Measurements from ENCODE around the gene TSPOAP1. TPM values are rescaled to one million over a fixed set of nuclear protein-coding genes. Genes with fewer than 3 reads are reported as not detected.

Gene TSPOAP1
- total RNA-seq, 8 experiments from 2014 or later: 0.76 to 23.0 (median 13.2) TPM

DNA sequence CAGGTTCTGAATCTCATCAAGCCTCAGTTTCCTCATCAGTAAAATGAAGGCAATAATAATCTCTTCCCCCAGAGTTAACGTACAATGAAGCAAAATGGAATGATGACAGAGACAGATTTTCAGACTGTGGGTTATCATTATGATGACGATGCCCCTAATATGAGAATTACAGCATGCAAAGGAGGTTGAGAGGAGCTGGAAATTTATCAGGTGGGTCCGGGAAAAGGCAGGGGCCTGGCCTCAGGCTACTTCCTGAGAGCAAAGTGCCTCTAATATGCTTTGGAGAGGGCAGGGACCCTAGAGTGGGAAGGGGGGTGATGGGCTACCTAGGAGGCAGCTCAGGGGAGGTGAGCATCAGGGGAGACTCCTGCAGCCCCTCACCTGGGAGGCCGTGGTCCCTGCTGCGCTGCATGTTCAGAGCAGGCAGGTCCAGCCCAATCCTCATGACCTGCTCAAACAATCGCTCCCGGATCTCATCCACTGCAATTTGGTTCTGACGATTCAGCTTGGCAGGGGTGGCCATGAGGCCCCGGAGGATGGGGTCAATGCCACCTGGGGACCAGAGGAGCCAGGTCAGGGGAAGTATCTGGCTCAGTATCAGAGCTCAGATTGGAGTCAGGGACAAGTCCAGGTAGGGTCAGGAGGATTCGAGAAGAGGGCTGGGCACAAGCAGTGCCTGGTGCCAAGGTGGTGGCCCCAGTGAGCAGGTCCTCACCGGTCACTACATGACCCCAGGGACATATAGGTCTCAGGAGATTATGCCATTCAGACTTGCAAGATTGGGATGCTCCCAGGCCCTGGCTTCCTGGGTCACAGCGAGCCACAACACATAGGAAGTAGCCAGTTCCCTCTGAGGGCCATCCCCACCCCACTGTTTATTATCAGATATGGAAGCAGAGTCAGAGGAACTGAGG, 56.0 kb downstream of the TSPOAP1 start:
- 24 to 80% (median 65%) methylated on average over 1 to 6 of the region's 12 CpGs; no CpG with 5 or more reads in 4 of the 10 experiments for WGBS, 10 experiments
- Histone ChIP-seq H3K27ac (no peak overlapping the region), H3K4me3 (no peak overlapping the region), H3K4me1 (replicated peaks in 1 of 2) (no peaks in the 10 kb centered on the region)
- in situ Hi-C loops (cut with MboI; ENCODE audit: low pct_unique_long_range_greater_than_20kb in 2 of 9, low sequenced_read_pairs in 9 of 9, unreplicated experiment in 9 of 9): no loop called here
- ATAC-seq (replicated peaks in 6 of 8): no peak

DNA sequence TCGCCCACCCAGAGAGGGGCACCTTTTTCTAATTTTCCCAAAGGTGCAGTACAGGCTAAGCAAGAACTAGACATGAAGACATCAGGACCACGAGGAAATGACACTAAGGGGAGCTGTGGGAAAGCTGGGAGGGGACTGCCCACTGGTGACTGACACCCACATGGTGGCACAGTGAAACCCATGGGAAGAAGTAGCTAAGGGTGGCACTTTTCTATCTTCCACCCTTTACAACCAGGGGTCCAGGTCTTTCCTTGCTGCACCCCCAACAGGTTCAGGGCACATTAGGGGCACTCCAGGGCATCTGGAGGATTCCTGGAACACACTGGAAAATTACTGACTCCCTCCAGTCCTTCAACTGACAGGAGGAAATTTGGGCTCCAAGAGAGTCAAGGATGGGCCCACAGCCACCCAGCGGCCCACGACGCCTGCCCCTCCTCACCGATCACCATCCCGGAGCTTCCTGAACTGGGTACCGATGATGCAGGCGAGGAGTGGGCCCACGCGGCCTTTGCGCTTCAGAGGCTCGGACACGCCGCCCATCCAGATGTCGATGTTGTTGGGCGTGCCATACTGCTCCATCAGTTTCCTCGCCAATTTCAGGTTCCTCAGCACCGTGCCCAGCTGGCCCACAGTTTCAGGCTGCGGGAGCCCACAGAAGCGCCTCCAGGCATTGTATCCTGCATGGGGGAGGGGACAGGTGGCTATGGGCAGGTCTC, 57.2 kb downstream of the TSPOAP1 start:
- no peak overlapping the region for H3K4me3 ChIP-seq
- whole genome bisulfite sequencing, 10 experiments: 40 to 96% (median 76%) methylated on average over 1 to 13 of the region's 21 CpGs; no CpG with 5 or more reads in 4 of the 10 experiments
- in situ Hi-C loops (cut with MboI; ENCODE audit: low pct_unique_long_range_greater_than_20kb in 2 of 9, low sequenced_read_pairs in 9 of 9, unreplicated experiment in 9 of 9): no loop called here
- H3K4me1 ChIP-seq (replicated peaks in 1 of 2): no peaks in the 10 kb centered on the region
- no peak for ATAC-seq (replicated peaks in 6 of 8)
- H3K27ac ChIP-seq: no peak overlapping the region

DNA sequence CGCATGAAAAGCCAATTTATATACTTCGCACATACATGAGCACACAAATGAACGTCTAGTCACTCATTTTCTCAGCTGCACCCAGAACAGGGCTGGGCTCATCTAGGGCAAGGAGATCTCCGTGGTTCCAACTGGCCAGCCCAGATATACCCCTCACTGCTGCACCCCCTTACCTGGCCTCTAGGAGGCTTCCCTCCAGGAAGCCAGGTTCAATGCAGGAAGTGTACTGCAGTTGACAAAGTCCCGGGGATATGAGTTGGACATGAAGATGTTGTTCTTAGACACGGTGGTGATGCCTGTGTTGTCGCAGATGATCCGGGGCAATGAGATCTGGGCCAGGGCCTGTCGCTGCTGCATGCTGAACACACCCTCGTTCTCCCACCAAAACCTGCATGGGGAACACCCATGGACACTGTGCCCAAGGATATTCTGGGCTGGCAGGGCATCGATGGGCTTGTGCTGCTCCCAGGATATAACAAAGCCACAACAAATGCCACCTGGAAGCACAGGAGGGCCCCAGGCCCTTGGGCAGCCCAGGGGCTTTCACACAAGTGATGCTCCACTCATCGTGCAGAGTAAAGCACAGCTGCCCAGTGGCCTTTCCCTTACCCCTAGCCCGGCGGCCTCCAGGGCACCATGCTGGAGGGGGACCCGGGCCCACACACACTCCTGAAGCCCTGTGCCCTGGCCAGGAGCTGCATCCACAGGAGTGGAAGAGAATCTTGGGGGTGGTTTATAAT, 57.9 kb downstream of the TSPOAP1 start:
- 10 to 100% (median 61%) methylated on average over 2 to 8 of the region's 15 CpGs; no CpG with 5 or more reads in 4 of the 10 experiments for WGBS, 10 experiments
- no peak overlapping the region for H3K27ac ChIP-seq
- H3K4me1 ChIP-seq (replicated peaks in 1 of 2): no peaks in the 10 kb centered on the region
- H3K4me3 ChIP-seq: no peak overlapping the region
- in situ Hi-C loops (cut with MboI; ENCODE audit: low pct_unique_long_range_greater_than_20kb in 2 of 9, low sequenced_read_pairs in 9 of 9, unreplicated experiment in 9 of 9): no loop called here
- no peak for ATAC-seq (replicated peaks in 6 of 8)

DNA sequence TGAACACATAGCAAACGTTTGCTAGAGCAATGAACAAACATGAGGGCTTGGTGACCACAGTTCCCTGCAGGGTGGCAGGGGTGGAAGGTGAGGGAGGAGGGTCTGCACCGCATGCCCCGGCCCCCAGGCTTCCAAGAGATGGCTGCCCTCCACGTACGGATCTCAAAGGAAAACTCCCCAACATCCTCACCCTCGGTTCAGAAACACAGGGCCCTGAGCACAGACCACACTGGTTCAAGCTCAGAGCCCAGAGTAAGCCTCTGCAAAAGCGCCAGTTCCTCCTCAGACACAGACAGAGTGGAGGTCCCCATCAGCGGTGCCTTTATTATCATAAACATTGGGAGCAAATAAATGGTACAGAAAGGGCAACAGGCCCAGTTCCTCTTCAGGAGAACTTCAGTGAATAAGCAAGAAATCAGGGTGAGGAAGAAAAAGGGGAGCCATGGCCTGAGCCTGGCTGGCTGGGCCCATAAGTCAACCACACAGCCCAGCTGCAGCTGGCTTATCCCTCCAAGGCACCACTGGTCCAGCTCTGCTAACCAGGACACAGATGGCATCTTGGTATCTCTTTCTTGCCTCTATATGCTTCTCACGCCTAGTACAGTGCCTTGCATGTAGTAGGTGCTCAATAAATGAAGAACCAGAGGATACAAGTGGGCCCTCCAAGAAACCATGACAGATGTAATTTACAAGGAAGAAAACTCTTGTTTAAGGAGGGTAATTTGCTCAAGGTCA, 58.9 kb downstream of the TSPOAP1 start:
- in situ Hi-C loops (cut with MboI; ENCODE audit: low pct_unique_long_range_greater_than_20kb in 2 of 9, low sequenced_read_pairs in 9 of 9, unreplicated experiment in 9 of 9): no loop called here
- 10 to 87% (median 66%) methylated on average over 1 to 8 of the region's 9 CpGs; no CpG with 5 or more reads in 3 of the 10 experiments for WGBS, 10 experiments
- no peaks in the 10 kb centered on the region for H3K4me1 ChIP-seq (replicated peaks in 1 of 2)
- no peak overlapping the region for H3K27ac ChIP-seq
- no peak overlapping the region for H3K4me3 ChIP-seq
- ATAC-seq (replicated peaks in 6 of 8): no peak

- in situ Hi-C loops (cut with MboI; ENCODE audit: low pct_unique_long_range_greater_than_20kb in 2 of 9, low sequenced_read_pairs in 9 of 9, unreplicated experiment in 9 of 9): no loop called here
- WGBS, 10 experiments: 0 to 80% (median 59%) methylated on average over 1 to 3 of the region's 6 CpGs; no CpG with 5 or more reads in 7 of the 10 experiments
- H3K27ac ChIP-seq: no peak overlapping the region
- H3K4me1 ChIP-seq (replicated peaks in 1 of 2): no peaks in the 10 kb centered on the region
- H3K4me3 ChIP-seq: no peak overlapping the region
- ATAC-seq (replicated peaks in 6 of 8): no peak
Measured at GRCh38 chr17:58268774-58269556, 59.6 kb downstream of the TSPOAP1 start.

DNA sequence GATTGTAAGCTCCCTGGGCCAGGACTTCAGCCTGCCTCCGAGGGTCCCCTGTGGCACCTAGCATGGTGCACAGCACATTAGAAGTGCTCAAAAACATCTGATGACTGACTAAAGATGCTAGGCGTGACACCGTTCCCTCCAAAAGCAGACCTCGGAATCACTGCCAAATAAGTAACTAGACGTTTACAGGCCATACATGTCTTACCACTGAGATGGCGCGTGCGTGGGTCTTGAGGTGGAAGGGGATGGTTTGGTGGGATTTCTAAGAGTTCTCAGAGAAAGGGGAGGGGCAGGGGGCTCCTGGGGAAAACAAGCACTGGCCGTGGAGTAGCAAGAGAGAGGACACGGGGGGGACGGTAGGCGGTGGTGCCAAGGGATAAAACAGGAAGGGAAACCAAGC, 60.3 kb downstream of the TSPOAP1 start:
- ATAC-seq (replicated peaks in 6 of 8): no peak
- Histone ChIP-seq H3K27ac (no peak overlapping the region), H3K4me3 (no peak overlapping the region), H3K4me1 (replicated peaks in 1 of 2) (no peaks in the 10 kb centered on the region)
- 0 to 77% (median 20%) methylated on average over 1 to 6 of the region's 12 CpGs; no CpG with 5 or more reads in 5 of the 10 experiments for WGBS, 10 experiments
- in situ Hi-C loops (cut with MboI; ENCODE audit: low pct_unique_long_range_greater_than_20kb in 2 of 9, low sequenced_read_pairs in 9 of 9, unreplicated experiment in 9 of 9): no loop called here

- ATAC-seq (replicated peaks in 6 of 8): no peak
- WGBS, 10 experiments: 10 to 95% (median 78%) methylated on average over 1 to 9 of the region's 22 CpGs; no CpG with 5 or more reads in 3 of the 10 experiments
- Histone ChIP-seq H3K27ac (no peak overlapping the region), H3K4me3 (no peak overlapping the region), H3K4me1 (replicated peaks in 1 of 2) (no peaks in the 10 kb centered on the region)
- in situ Hi-C loops (cut with MboI; ENCODE audit: low pct_unique_long_range_greater_than_20kb in 2 of 9, low sequenced_read_pairs in 9 of 9, unreplicated experiment in 9 of 9): no loop called here
Measured at GRCh38 chr17:58267347-58268324, 61.0 kb downstream of the TSPOAP1 start.

- Histone ChIP-seq H3K4me1 (replicated peaks in 1 of 2) (no peaks in the 10 kb centered on the region), H3K4me3 (no peak overlapping the region), H3K27ac (no peak overlapping the region)
- 0 to 100% (median 78%) methylated on average over 1 to 5 of the region's 7 CpGs for whole genome bisulfite sequencing, 10 experiments
- ATAC-seq (replicated peaks in 6 of 8): no peak
- in situ Hi-C loops (cut with MboI; ENCODE audit: low pct_unique_long_range_greater_than_20kb in 2 of 9, low sequenced_read_pairs in 9 of 9, unreplicated experiment in 9 of 9): no loop called here
Measured at GRCh38 chr17:58265902-58266875, 62.4 kb downstream of the TSPOAP1 start.

DNA sequence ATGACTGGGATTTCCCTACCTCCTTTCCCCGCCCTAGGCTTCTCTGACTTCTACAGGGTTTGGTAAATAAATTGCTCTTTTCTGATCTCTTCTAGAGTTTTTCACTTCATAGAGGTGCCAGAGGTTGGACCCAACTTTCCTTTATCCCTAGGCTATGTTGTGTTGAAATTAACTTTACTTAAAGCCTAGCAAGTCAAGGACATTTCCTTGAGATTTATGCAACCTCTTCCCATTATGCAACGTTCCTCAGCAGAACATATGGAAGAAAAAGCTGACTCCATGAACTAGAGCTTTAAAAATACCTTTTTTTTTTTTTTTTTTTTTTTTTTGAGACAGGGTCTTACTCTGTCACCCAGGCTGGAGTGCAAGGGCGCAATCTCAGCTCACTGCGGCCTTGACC, 63.3 kb downstream of the TSPOAP1 start:
- Histone ChIP-seq H3K27ac (no peak overlapping the region), H3K4me1 (replicated peaks in 1 of 2) (no peaks in the 10 kb centered on the region), H3K4me3 (no peak overlapping the region)
- in situ Hi-C loops (cut with MboI; ENCODE audit: low pct_unique_long_range_greater_than_20kb in 2 of 9, low sequenced_read_pairs in 9 of 9, unreplicated experiment in 9 of 9): no loop called here
- ATAC-seq (replicated peaks in 6 of 8): no peak
- 33 to 100% (median 46%) methylated on average over 1 to 4 of the region's 4 CpGs; no CpG with 5 or more reads in 2 of the 10 experiments for WGBS, 10 experiments

- Histone ChIP-seq H3K4me3 (no peak overlapping the region), H3K27ac (no peak overlapping the region), H3K4me1 (replicated peaks in 1 of 2) (no peaks in the 10 kb centered on the region)
- in situ Hi-C loops (cut with MboI; ENCODE audit: low pct_unique_long_range_greater_than_20kb in 2 of 9, low sequenced_read_pairs in 9 of 9, unreplicated experiment in 9 of 9): no loop called here
- no peak for ATAC-seq (replicated peaks in 6 of 8)
- 0 to 86% (median 71%) methylated on average over 1 to 6 of the region's 6 CpGs for WGBS, 10 experiments
Measured at GRCh38 chr17:58264407-58265103, 64.0 kb downstream of the TSPOAP1 start.
